CD4-positive, alpha-beta T cell treated with Interleukin-6 for 4 hours (primary cell): Measurements from ENCODE around the gene GPR146.
A peak's percentile ranks its signal among the peaks of the same experiment; 100 is the strongest.
"Not testable (repeated sequence)": the region's sequence is repeated elsewhere in the genome, so short reads cannot be mapped to it uniquely, and the experiment has no call there.

Experiments used
- DNase-seq: peaks from one replicate; pipeline ENCODE4 v3.0.0-alpha.2; 2020; ENCODE audit warnings: mixed read lengths

The GPR146 gene

GRCh38 chr7:1059200-1060091 lies 15.1 kb downstream of the GPR146 start:
- DNase-seq = no peak

- DNase-seq = no peak
These were observed 16.1 kb downstream of the GPR146 start for GRCh38 chr7:1060315-1061072.

- no peak for DNase-seq
These were observed 16.8 kb downstream of the GPR146 start for GRCh38 chr7:1061180-1061579.

GRCh38 chr7:1062296-1063294 lies 18.2 kb downstream of the GPR146 start:
- DNase-seq = no peak

- no peak for DNase-seq
These were observed 19.0 kb downstream of the GPR146 start for GRCh38 chr7:1063361-1063760.

GRCh38 chr7:1064581-1064980 lies 20.2 kb downstream of the GPR146 start:
- DNase-seq = no peak

- no peak for DNase-seq
These were observed 20.9 kb downstream of the GPR146 start for GRCh38 chr7:1065263-1065584.

- DNase-seq = peak; percentile 88
These were observed 21.4 kb downstream of the GPR146 start for GRCh38 chr7:1065585-1066241.

GRCh38 chr7:1066242-1066588 lies 21.9 kb downstream of the GPR146 start:
- DNase-seq = no peak

- DNase-seq = no peak
These were observed 23.7 kb downstream of the GPR146 start for GRCh38 chr7:1068013-1068412.

- DNase-seq = no peak
These were observed 24.3 kb downstream of the GPR146 start for GRCh38 chr7:1068619-1069018.

- DNase-seq = no peak
These were observed 26.2 kb downstream of the GPR146 start for GRCh38 chr7:1070544-1071011.

GRCh38 chr7:1071731-1072254 lies 27.4 kb downstream of the GPR146 start:
- no peak for DNase-seq

GRCh38 chr7:1073142-1073977 lies 29.0 kb downstream of the GPR146 start:
- DNase-seq = no peak

- DNase-seq = not testable (repeated sequence)
These were observed 29.7 kb downstream of the GPR146 start for GRCh38 chr7:1074018-1074417.

- DNase-seq = no peak
These were observed 30.5 kb downstream of the GPR146 start for GRCh38 chr7:1074593-1075431.

GRCh38 chr7:1076184-1077072 lies 32.1 kb downstream of the GPR146 start:
- DNase-seq = no peak

GRCh38 chr7:1078519-1078918 lies 34.2 kb downstream of the GPR146 start:
- DNase-seq = no peak

- DNase-seq = no peak
These were observed 34.6 kb downstream of the GPR146 start for GRCh38 chr7:1078985-1079384.
